HEK293T (cell line): ENCODE data around the gene CDYL.

Experiments
- ARNT ChIP-seq: fragments of 450-650 bp; IDR thresholded peaks from 2 replicates; pipeline ENCODE4 v1.6.1; 2017; ENCODE audit warnings: mild to moderate bottlenecking
- BHLHE40 ChIP-seq: fragments of 450-650 bp; IDR thresholded peaks from 2 replicates; pipeline ENCODE4 v1.6.1; 2016; ENCODE audit warnings: mild to moderate bottlenecking, moderate library complexity, borderline replicate concordance
- CTBP1 ChIP-seq: fragments of 450-650 bp; IDR thresholded peaks from 2 replicates; pipeline ENCODE4 v1.6.1; 2016; ENCODE audit warnings: borderline replicate concordance
- FOXA1 ChIP-seq: fragments of 450-650 bp; IDR thresholded peaks from 2 replicates; pipeline ENCODE4 v1.6.1; 2016; ENCODE audit warnings: mild to moderate bottlenecking
- L3MBTL2 ChIP-seq: fragments of 450-650 bp; conservative IDR thresholded peaks from 2 replicates; pipeline ENCODE4 v1.6.1; 2016; ENCODE audit warnings: mild to moderate bottlenecking
- LEF1 ChIP-seq: fragments of 450-650 bp; IDR thresholded peaks from 2 replicates; pipeline ENCODE4 v1.6.1; 2017; ENCODE audit warnings: mild to moderate bottlenecking, borderline replicate concordance
- PKNOX1 ChIP-seq: fragments of 450-650 bp; IDR thresholded peaks from 2 replicates; pipeline ENCODE4 v1.6.1; 2016
- SP1 ChIP-seq: fragments of 450-650 bp; IDR thresholded peaks from 2 replicates; pipeline ENCODE4 v1.6.1; 2017
- SUZ12 ChIP-seq: fragments of 450-650 bp; IDR thresholded peaks from 2 replicates; pipeline ENCODE4 v1.6.1; 2016; ENCODE audit warnings: mild to moderate bottlenecking
- TARDBP ChIP-seq: fragments of 450-650 bp; IDR thresholded peaks from 2 replicates; pipeline ENCODE4 v1.6.1; 2016

DNA sequence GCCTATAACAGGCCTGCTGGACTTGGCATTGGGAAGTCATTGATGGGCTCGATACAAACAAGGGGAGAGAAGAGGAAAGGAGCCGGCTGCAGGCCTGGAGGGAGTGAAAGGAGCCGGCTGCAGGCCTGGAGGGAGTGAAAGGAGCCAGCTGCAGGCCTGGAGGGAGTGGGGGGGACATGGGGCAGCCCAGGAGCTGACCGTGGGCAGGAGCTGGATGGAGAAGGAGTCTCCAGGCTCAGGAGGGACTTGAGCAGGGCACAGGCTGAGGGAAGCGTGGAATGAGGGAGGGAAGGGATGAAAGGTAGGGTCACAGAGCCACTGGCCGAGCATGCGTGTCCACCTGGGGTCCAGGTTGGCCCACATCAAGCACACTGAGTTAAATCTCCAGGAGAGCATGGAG is 195.6 kb downstream of the CDYL start:
- no peak for TF ChIP-seq BHLHE40
- no peak for TF ChIP-seq SP1
- TF ChIP-seq TARDBP, result no peak
- TF ChIP-seq ARNT, result no peak
- no peak for TF ChIP-seq SUZ12
- TF ChIP-seq PKNOX1, result no peak
- TF ChIP-seq CTBP1, result no peak
- no peak for TF ChIP-seq FOXA1
- TF ChIP-seq LEF1, result no peak
- no peak for TF ChIP-seq L3MBTL2
